Measurements from ENCODE around the gene GRM7.

Gene GRM7

DNA sequence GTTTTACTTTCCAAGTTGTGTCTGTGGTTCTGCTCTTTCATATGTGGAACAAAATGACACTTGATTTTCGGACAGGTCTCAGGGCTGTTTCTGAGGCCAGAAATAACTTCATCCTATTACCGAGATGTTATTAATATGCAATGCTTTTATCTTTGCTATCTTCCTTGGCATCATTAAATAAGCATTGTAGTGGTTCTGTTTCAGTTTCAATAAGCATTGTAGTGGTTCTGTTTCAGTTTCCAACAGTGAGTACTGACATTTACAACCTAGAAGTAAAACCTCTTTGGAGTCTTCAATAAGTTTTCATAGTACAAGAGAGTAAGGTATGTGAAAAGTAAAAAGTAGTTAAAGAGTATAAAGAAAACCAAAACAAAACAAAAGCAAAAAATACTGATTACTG, 746.2 kb downstream of the GRM7 start:
- DNase-seq: no peak

- DNase-seq: no peak
Measured at GRCh38 chr3:7607676-7608075, 746.8 kb downstream of the GRM7 start.

GRCh38 chr3:7610634-7611033, 749.7 kb downstream of the GRM7 start:
- no peak for DNase-seq

GRCh38 chr3:7615043-7615442, 754.1 kb downstream of the GRM7 start:
- no peak for DNase-seq

- no peak for DNase-seq
Measured at GRCh38 chr3:7618606-7619005, 757.7 kb downstream of the GRM7 start.

GRCh38 chr3:7620401-7620800, 759.5 kb downstream of the GRM7 start:
- DNase-seq: no peak

DNA sequence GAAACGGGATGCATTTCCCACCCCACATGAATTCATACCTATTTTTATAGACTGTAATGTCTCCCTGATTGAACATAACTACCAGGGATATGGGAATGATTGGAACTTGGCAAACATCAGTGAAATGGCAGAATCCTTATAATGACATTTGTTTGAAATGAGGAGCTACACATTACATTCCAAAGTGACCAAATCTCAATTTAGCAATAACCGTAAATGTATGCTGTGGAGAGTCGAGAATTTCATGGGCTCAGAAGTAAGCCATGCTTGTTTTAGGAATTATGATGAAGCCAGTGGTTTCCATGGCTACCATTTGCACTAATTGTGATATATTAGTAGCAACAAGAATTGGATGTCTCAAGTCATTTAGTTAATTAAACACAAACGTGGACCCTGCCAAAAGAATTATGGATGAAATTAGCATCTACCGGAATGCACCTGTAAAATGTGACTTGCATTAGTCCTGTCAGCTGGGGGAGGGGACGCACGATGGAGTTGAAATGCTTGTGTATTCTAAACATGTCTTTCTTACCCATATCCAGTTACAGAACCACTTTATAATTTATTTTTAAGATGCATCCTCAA, 760.2 kb downstream of the GRM7 start:
- no peak for DNase-seq

DNA sequence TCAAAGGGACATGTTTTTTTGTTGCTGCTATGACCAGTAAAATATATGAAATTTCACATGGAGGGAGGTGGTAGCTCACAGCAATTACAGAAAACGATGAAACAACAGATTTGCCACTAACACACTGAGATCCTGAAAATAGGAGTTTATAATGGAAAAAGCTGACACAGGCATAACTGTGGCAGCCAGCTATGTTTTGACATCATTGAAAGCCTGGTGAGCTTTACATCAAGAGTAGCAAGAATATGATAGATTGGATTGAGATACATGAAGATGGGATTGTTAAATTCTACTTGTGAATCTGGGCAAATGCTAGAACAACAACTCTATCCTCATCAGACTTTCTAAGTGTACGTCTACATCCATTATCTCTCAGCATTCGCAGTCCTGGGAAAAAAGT, 760.7 kb downstream of the GRM7 start:
- no peak for DNase-seq

- no peak for DNase-seq
Measured at GRCh38 chr3:7625021-7625420, 764.1 kb downstream of the GRM7 start.

- no peak for DNase-seq
Measured at GRCh38 chr3:7630351-7630911, 769.5 kb downstream of the GRM7 start.

GRCh38 chr3:7630925-7631324, 770.0 kb downstream of the GRM7 start:
- no peak for DNase-seq

DNA sequence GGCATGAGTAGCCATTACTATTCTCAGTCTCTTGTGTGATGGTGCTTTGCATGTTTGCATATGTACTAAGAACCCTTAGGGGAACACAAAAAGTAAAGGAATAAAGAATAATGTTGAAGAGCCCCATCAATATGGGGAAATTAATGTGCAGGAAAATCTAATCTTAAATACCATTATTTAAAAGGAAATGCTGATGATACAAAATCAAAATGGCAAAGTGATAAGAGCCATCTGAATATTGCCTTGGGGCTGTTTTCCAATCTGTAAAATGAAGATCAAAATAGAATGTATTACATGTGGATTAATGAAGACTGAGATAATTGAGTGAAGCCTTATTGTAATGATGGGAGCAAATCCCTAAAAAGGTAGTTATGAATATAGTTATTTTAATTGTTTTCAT, 771.4 kb downstream of the GRM7 start:
- DNase-seq: no peak

DNA sequence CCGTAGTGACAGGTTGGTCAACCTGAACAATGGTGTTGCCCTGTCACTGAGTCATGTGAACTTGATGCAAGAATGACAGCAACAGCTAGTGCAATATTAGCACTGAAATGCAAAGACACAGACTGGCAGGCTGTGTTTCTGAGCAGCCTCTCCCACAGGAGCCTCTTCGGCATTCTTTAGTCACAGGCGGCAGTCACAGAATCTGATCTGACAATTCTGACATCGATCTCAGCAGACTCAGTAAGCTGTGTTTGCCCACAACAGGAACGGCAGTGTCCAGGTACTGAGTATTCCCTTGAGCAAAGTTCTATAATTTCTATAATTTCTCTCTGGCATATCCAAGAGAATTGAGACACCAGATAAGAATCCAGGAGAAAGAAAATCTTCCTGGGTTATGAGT, 776.8 kb downstream of the GRM7 start:
- DNase-seq: no peak

DNA sequence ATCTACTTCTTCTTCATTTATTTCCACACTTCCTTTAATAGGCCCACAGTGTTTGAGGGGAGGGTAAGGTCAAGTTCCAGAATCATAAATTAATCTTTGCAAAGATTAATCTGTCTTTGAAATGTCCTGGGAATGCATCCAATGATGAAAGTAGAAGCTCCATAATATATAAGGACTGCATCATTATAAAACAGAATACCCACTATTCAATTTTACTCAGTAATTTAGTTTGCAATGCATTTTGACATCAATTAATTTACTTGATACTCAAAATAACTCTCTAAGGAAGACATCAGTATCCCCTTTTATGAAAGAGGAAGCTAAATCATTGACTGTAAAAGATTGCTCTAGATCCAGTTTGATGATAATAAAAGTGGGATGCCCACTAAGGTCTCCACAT, 777.2 kb downstream of the GRM7 start:
- DNase-seq: no peak

GRCh38 chr3:7640787-7641186, 779.9 kb downstream of the GRM7 start:
- DNase-seq: no peak

- DNase-seq: no peak
Measured at GRCh38 chr3:7646851-7647250, 785.9 kb downstream of the GRM7 start.

DNA sequence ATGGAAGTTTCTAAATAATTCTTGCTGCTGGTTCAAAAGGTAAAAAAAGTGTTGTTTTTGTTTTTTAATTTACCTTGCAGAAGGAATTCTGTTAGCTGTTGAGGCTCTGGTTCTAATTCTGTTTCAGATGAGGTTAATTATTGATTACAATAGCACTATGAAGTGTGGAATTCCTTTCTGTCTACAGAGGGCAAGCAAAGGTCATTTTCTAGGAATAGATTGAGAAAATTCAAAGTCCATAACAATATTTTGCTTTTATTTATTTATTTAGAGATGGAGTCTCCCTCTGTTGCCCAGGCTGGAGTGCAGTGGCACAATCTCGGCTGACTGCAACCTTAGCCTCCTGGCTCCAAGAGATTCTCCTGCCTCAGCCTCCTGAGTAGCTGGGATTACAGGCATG, 789.6 kb downstream of the GRM7 start:
- no peak for DNase-seq

DNA sequence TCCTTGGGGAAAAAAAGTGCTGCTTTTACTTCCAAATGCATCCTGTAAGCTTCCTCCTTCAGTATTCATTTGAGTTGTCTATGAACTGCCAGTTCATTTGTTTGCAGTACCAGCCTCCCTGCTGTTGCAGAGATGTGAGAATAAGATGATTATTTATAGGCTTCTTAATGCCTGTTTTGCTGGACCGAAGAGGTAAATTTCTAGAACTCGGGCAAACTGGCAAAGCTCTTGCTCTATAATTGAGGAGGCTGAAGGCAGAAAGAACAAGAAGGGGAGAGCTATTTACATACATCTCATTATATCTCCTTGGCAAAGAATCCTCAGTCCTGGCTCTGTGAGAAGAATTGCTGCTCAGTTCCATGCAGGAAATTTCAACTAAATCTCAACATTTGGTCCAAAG, 790.4 kb downstream of the GRM7 start:
- DNase-seq: no peak

- no peak for DNase-seq
Measured at GRCh38 chr3:7657214-7658112, 796.5 kb downstream of the GRM7 start.

- no peak for DNase-seq
Measured at GRCh38 chr3:7658294-7658693, 797.4 kb downstream of the GRM7 start.

DNA sequence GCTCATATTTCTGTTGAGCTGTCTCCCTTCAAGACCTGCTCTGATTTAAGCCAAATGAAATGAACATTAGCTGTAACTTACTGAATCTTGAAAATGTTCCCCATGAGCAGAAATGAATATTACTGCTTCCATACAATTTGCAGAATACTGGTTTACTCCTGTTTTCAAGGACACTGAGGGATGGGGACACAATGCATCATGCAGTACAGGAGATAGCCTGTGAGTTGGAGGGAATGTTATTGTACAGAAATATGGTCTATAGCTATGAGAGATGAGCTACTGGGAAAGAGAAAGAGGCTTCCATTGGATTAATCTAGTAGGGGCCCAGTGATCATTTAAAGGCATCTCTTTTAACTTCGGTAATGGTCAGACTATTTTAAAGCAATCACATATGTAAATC, 798.2 kb downstream of the GRM7 start:
- DNase-seq: no peak

DNA sequence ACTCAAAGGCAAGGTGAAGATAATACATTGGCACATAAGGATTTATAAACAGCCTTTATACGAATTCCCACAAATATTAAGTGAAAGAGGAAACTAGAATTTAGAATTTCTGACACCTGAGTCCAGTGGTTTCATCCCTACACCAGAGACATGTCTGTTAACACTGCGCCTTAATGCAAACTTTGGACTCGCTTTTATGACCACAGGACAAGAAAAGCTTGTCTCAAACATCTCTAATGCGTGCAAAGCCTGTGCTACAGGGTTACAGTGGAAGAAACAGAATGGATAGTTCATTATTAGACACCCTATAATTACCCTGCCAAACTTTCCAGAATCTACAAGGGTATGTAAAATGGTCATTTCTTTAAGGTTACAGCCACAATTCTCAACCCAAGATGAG, 802.9 kb downstream of the GRM7 start:
- DNase-seq: no peak

DNA sequence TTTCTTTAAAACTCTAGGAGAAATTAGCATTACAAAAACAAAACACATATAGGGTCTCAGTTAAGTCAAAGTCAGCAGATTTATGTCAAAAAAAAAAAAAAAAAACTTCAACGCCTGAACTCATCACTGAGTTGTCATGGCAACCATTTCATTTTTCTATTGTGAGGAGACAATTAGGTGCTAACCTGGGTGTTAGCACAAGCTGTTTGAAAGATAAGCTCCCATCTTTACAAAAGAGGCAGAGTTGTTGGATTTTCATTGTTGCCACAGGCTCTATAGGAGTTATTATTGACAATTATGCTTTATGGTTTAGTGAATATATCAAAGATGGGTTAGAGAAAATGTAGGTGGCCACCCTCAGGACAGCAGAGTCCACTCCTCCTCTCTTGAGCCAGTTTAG, 806.9 kb downstream of the GRM7 start:
- DNase-seq: no peak

- DNase-seq: no peak
Measured at GRCh38 chr3:7669641-7670040, 808.7 kb downstream of the GRM7 start.

Measured in amniotic stem cell (primary cell).